ENCODE measurements around the gene MITF. TPM values are rescaled to one million over a fixed set of nuclear protein-coding genes. Genes with fewer than 3 reads are reported as not detected.

The MITF gene, protein sequence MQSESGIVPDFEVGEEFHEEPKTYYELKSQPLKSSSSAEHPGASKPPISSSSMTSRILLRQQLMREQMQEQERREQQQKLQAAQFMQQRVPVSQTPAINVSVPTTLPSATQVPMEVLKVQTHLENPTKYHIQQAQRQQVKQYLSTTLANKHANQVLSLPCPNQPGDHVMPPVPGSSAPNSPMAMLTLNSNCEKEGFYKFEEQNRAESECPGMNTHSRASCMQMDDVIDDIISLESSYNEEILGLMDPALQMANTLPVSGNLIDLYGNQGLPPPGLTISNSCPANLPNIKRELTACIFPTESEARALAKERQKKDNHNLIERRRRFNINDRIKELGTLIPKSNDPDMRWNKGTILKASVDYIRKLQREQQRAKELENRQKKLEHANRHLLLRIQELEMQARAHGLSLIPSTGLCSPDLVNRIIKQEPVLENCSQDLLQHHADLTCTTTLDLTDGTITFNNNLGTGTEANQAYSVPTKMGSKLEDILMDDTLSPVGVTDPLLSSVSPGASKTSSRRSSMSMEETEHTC
- total RNA-seq, result 100 to 1,000 TPM; 528 to 657 TPM

DNA sequence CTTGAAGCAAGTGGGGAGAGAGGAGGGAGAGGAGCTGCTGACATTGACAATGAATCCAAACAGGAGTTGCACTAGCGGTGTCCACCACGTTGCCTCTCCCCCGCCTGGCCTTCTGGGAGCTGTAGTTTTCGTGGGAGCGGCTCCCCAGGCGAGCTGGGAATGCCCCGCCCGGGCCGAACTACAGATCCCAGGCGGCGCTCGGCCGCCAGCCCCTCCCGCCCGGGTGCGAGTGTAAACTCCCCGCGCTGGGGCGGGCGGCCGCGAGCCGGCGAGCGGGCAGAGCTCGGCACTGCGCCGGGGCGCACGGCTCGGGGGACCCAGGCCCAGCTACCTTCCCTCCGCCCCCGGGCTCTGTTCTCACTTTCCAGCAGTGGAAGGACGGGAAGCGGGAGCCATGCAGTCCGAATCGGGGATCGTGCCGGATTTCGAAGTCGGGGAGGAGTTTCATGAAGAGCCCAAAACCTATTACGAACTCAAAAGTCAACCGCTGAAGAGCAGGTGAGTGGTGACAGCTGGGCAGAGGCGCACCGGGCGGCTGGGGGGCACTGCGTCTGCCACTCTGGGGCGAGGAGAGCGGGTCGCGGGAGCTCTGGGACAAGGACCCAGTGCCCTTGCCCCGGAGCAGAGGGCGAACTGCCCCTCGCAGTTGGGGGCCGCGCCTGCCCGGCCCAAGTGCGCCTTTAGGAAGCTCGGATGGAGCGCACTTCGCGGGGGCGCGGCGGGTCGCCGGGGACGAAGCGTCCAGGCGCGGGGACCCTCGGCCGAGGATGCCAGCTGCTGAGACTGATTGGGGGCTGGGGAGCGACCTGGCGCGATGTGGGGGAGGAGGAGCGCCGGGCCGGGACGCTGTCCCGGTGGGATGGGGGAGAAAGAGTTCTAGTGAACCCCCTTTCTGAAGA lies at the start of gene MITF:
TSS of gene MITF (plus strand) at position 261 of the 899 bp plus-strand sequence. CDS start at position 395, 134 bp downstream.

DNA sequence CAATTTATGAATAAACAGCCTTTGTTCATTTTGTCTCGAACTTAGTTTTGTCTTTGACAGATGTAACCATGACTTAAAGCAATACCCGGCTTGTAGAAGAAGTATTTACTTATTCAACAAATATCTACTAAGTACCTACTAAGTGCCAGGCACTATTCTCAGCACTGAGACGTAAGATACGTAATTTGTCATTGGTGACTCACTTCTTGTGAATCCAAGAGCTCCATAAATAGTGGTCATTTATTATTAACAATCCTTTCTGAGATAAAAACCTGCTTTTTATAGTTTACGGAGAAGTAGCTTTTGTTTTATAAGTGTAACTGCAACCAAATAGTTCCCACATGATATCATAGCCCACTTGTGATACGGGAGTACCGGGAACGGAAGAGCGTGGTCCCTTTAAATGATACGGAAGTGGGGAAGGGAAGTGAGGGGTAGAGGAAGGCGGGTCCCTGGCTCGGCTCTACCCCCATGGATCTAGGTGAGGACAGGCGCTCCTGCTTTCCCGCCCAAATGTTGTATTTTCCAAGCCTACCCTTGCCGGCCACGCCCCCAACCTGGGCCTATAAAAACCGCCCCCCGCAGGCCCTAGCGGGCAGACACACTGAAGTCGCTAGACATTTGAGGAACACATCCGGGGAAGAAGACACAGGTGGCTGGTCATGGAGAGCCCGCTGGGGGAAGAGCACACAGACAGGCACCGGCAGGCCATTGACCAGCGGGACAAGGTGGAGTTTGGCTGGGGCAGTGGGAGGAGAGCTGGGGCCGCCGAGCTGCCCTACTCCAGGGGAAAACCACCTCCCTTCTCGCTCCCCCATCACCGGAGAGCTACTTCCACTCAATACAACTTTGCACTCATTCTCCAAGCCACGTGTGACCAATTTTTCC lies 260.1 kb downstream of the MITF start, which contains the start of gene SAMMSON:
TSS of gene SAMMSON (plus strand) at position 594 of the 888 bp plus-strand sequence.

Small RNAs within 50 kb of the gene (small RNA-seq; reads per million reads assigned to genes)
- 0 reads per million in 2 donors for gene RN7SL418P
